ENCODE measurements around the gene ELL. TPM values are rescaled to one million over a fixed set of nuclear protein-coding genes. Genes with fewer than 3 reads are reported as not detected.

The ELL gene
- total RNA-seq, 6 experiments from 2014 or later = 15.7 to 17.8 (median 16.4) TPM

GRCh38 chr19:18444513-18444912 lies 77.4 kb downstream of the ELL start:
- peaks cover 5% of the 10 kb centered on the region; the same call in 1 of the 2 replicates for H3K9me3 Mint-ChIP-seq
- peaks cover 8% of the 10 kb centered on the region for H3K27me3 Mint-ChIP-seq (ENCODE audit: insufficient read depth)
- peaks cover 10% of the 10 kb centered on the region for H3K4me1 Mint-ChIP-seq (ENCODE audit: low read depth)
- no peak for DNase-seq
- H3K36me3 Mint-ChIP-seq (ENCODE audit: low read depth) = peaks cover 19% of the 10 kb centered on the region; the same call in 1 of the 2 replicates
- no peak overlapping the region for H3K27ac Mint-ChIP-seq
- TF ChIP-seq CTCF (IDR thresholded peaks at IDR 0.05) = no peak
- H3K4me3 Mint-ChIP-seq = no peak overlapping the region

GRCh38 chr19:18443831-18444230 lies 78.0 kb downstream of the ELL start:
- TF ChIP-seq CTCF (IDR thresholded peaks at IDR 0.05) = no peak
- H3K27me3 Mint-ChIP-seq (ENCODE audit: insufficient read depth) = peaks cover 7% of the 10 kb centered on the region

GRCh38 chr19:18443406-18443805 lies 78.5 kb downstream of the ELL start:
- H3K27me3 Mint-ChIP-seq (ENCODE audit: insufficient read depth) = peaks cover 6% of the 10 kb centered on the region
- no peak for DNase-seq
- no peak overlapping the region for H3K27ac Mint-ChIP-seq
- no peak for TF ChIP-seq CTCF (IDR thresholded peaks at IDR 0.05)
- peaks cover 20% of the 10 kb centered on the region for H3K4me1 Mint-ChIP-seq (ENCODE audit: low read depth)
- no peak overlapping the region for H3K4me3 Mint-ChIP-seq
- peaks cover 13% of the 10 kb centered on the region; the same call in 1 of the 2 replicates for H3K36me3 Mint-ChIP-seq (ENCODE audit: low read depth)
- H3K9me3 Mint-ChIP-seq = peaks cover 5% of the 10 kb centered on the region; the same call in 1 of the 2 replicates

More at GRCh38 chr19:18443831-18444230, 78.0 kb downstream of the ELL start:
- no peak for DNase-seq
- no peak overlapping the region for H3K27ac Mint-ChIP-seq
- H3K36me3 Mint-ChIP-seq (ENCODE audit: low read depth) = peaks cover 17% of the 10 kb centered on the region; the same call in 1 of the 2 replicates
- H3K4me3 Mint-ChIP-seq = no peak overlapping the region
- peaks cover 5% of the 10 kb centered on the region; the same call in 1 of the 2 replicates for H3K9me3 Mint-ChIP-seq
- peaks cover 17% of the 10 kb centered on the region for H3K4me1 Mint-ChIP-seq (ENCODE audit: low read depth)

GRCh38 chr19:18442941-18443340 lies 78.9 kb downstream of the ELL start:
- Mint-ChIP-seq H3K9me3 (peaks cover 5% of the 10 kb centered on the region; the same call in 1 of the 2 replicates), H3K4me1 (ENCODE audit: low read depth) (peaks cover 20% of the 10 kb centered on the region), H3K27ac (no peak overlapping the region), H3K36me3 (ENCODE audit: low read depth) (peaks cover 11% of the 10 kb centered on the region; the same call in 1 of the 2 replicates), H3K4me3 (no peak overlapping the region), H3K27me3 (ENCODE audit: insufficient read depth) (peaks cover 8% of the 10 kb centered on the region)
- no peak for DNase-seq
- TF ChIP-seq CTCF (IDR thresholded peaks at IDR 0.05) = no peak

GRCh38 chr19:18441804-18442788 lies 79.8 kb downstream of the ELL start:
- DNase-seq = no peak
- peaks cover 11% of the 10 kb centered on the region; the same call in 1 of the 2 replicates for H3K36me3 Mint-ChIP-seq (ENCODE audit: low read depth)
- H3K27ac Mint-ChIP-seq = peak overlapping the region; percentile 62
- H3K27me3 Mint-ChIP-seq (ENCODE audit: insufficient read depth) = peaks cover 9% of the 10 kb centered on the region
- peaks cover 5% of the 10 kb centered on the region; the same call in 1 of the 2 replicates for H3K9me3 Mint-ChIP-seq
- no peak overlapping the region; the same call in 1 of the 2 replicates for H3K4me3 Mint-ChIP-seq
- H3K4me1 Mint-ChIP-seq (ENCODE audit: low read depth) = peaks cover 20% of the 10 kb centered on the region
- TF ChIP-seq CTCF (IDR thresholded peaks at IDR 0.05) = no peak
